Stimulated activated CD4-positive, alpha-beta T cell treated with anti-CD3 and anti-CD28 coated beads, TNF-alpha, amount 100 ng/mL, for 48 hours (primary cell): ENCODE data around the gene LCE3B.
"Not testable (repeated sequence)": the region's sequence is repeated elsewhere in the genome, so short reads cannot be mapped to it uniquely, and the experiment has no call there.

Source experiments
- DNase-seq, 3 donors: peaks; one replicate each; pipeline ENCODE4 v3.0.0-alpha.2; 2020; ENCODE audit warnings: low read depth in 3 of 3

Gene LCE3B

GRCh38 chr1:152613511-152613910, at the start of gene LCE3B:
Gene LCE3B, plus strand, starts transcription at chr1:152613811. Its CDS starts 0 bp downstream, at chr1:152613811.
- DNase-seq = no peak

GRCh38 chr1:152565115-152565514, 48.5 kb upstream of the LCE3B start:
- no peak for DNase-seq

GRCh38 chr1:152565535-152566215, 47.9 kb upstream of the LCE3B start:
- DNase-seq = no peak

GRCh38 chr1:152566681-152567080, 46.9 kb upstream of the LCE3B start, which contains the start of gene LCE3E:
Gene LCE3E, minus strand, starts transcription at chr1:152566780. Its CDS starts 572 bp downstream, at chr1:152566208.
- DNase-seq = no peak

- DNase-seq = no peak
Observed at GRCh38 chr1:152577168-152577567, 36.4 kb upstream of the LCE3B start.

- not testable (repeated sequence) for DNase-seq
Observed at GRCh38 chr1:152579526-152579925, 34.1 kb upstream of the LCE3B start.

- no peak for DNase-seq
Observed at GRCh38 chr1:152580433-152580832, 33.2 kb upstream of the LCE3B start, which contains the start of gene LCE3D. Gene LCE3D, minus strand, starts transcription at chr1:152580516. Its CDS starts 580 bp downstream, at chr1:152579936.

- DNase-seq = no peak
Observed at GRCh38 chr1:152582647-152583046, 31.0 kb upstream of the LCE3B start.

- no peak for DNase-seq
Observed at GRCh38 chr1:152585586-152585985, 28.0 kb upstream of the LCE3B start.

- DNase-seq = no peak
Observed at GRCh38 chr1:152596986-152597385, 16.6 kb upstream of the LCE3B start.

- DNase-seq = no peak
Observed at GRCh38 chr1:152599934-152600333, 13.7 kb upstream of the LCE3B start, which contains the start of gene LCE3C. Gene LCE3C, plus strand, starts transcription at chr1:152600234. Its CDS starts 498 bp downstream, at chr1:152600732.

GRCh38 chr1:152621993-152622392, 8.4 kb downstream of the LCE3B start:
- DNase-seq = no peak

- DNase-seq = no peak
Observed at GRCh38 chr1:152622803-152623202, 9.2 kb downstream of the LCE3B start, which contains the start of gene LCE3A. Gene LCE3A, minus strand, starts transcription at chr1:152623103. Its CDS starts 0 bp downstream, at chr1:152623103.

- peak in 2 of 3 donors; percentile 8 to 26 for DNase-seq
Observed at GRCh38 chr1:152623203-152623844, 9.7 kb downstream of the LCE3B start.

GRCh38 chr1:152626744-152627143, 13.1 kb downstream of the LCE3B start:
- no peak for DNase-seq

- DNase-seq = no peak
Observed at GRCh38 chr1:152630596-152630995, 17.0 kb downstream of the LCE3B start.

- DNase-seq = no peak
Observed at GRCh38 chr1:152640351-152640750, 26.7 kb downstream of the LCE3B start.

- DNase-seq = no peak
Observed at GRCh38 chr1:152643945-152644344, 30.3 kb downstream of the LCE3B start.

GRCh38 chr1:152645146-152645545, 31.5 kb downstream of the LCE3B start:
- DNase-seq = no peak

GRCh38 chr1:152646656-152647055, 33.0 kb downstream of the LCE3B start:
- DNase-seq = no peak

- DNase-seq = peak; percentile 31 to 52 (median 41)
Observed at GRCh38 chr1:152654110-152654509, 40.5 kb downstream of the LCE3B start.

- DNase-seq = no peak
Observed at GRCh38 chr1:152656459-152656858, 42.8 kb downstream of the LCE3B start.

GRCh38 chr1:152657677-152658076, 44.1 kb downstream of the LCE3B start:
- no peak for DNase-seq
